OCI-LY1 (cell line): Measurements from ENCODE around the gene CDKAL1.

ENCODE experiments used
- H2AFZ ChIP-seq: fragments of 200-600 bp; sonication (generic), shearing (Covaris generic); 2 replicates; pipeline ENCODE4 v1.6.0; 2014; ENCODE audit warnings: antibody characterized with exemption, mild to moderate bottlenecking, low read length
- H3F3A ChIP-seq: fragments of 200-600 bp; sonication (generic), shearing (Covaris generic); 2 replicates; pipeline ENCODE4 v1.6.0; 2014; ENCODE audit warnings: mild to moderate bottlenecking, antibody characterized with exemption, low read length, moderate library complexity; ENCODE audit not compliant: insufficient read depth
- H3K27ac ChIP-seq: fragments of 200-600 bp; sonication (generic); 2 replicates; pipeline ENCODE4 v1.5.1; 2014; ENCODE audit warnings: low read length, mixed run types, mild to moderate bottlenecking, low read depth; ENCODE audit not compliant: poor library complexity, severe bottlenecking
- H3K27me3 ChIP-seq: fragments of 200-600 bp; sonication (generic); 2 replicates; pipeline ENCODE4 v1.6.0; 2014; ENCODE audit warnings: antibody characterized with exemption, mild to moderate bottlenecking, low read length, moderate library complexity; ENCODE audit not compliant: insufficient read depth
- H3K36me3 ChIP-seq: fragments of 200-600 bp; sonication (generic); 2 replicates; pipeline ENCODE4 v1.6.1; 2014; ENCODE audit warnings: mild to moderate bottlenecking, antibody characterized with exemption, low read length, moderate library complexity, mixed read lengths; ENCODE audit not compliant: insufficient read depth
- H3K4me1 ChIP-seq: fragments of 200-600 bp; sonication (generic); 2 replicates; pipeline ENCODE4 v1.5.1; 2014; ENCODE audit warnings: mild to moderate bottlenecking, low read length, moderate library complexity; ENCODE audit not compliant: insufficient read depth, severe bottlenecking
- H3K4me2 ChIP-seq: fragments of 200-600 bp; sonication (generic), shearing (Covaris generic); 2 replicates; pipeline ENCODE4 v1.6.1; 2014; ENCODE audit warnings: low read length
- H3K4me3 ChIP-seq: fragments of 200-600 bp; sonication (generic); 2 replicates; pipeline ENCODE4 v1.5.1; 2014; ENCODE audit warnings: low read length, low read depth, mild to moderate bottlenecking, mixed read lengths; ENCODE audit not compliant: poor library complexity, severe bottlenecking
- H3K79me2 ChIP-seq: fragments of 200-600 bp; shearing (Covaris generic); 2 replicates; pipeline ENCODE4 v1.6.1; 2016; ENCODE audit warnings: mixed run types, low read length, mixed read lengths; ENCODE audit not compliant: insufficient read depth
- H3K9ac ChIP-seq: fragments of 200-600 bp; sonication (generic), shearing (Covaris generic); 2 replicates; pipeline ENCODE4 v1.6.1; 2014; ENCODE audit warnings: mild to moderate bottlenecking, low read length, mixed read lengths
- H3K9me2 ChIP-seq: fragments of 200-600 bp; sonication (generic), shearing (Covaris generic); 2 replicates; pipeline ENCODE4 v1.6.1; 2014; ENCODE audit warnings: low read depth, mild to moderate bottlenecking, low read length, mixed read lengths
- H3K9me3 ChIP-seq: fragments of 200-600 bp; shearing (Covaris generic); 2 replicates; pipeline ENCODE4 v1.6.1; 2014; ENCODE audit warnings: low read length, mixed read lengths
- H4K20me1 ChIP-seq: fragments of 200-600 bp; sonication (generic), shearing (Covaris generic); 2 replicates; pipeline ENCODE4 v1.6.0; 2016; ENCODE audit warnings: mild to moderate bottlenecking, low read length; ENCODE audit not compliant: insufficient read depth
- EZH2 ChIP-seq: fragments of 200-600 bp; sonication (generic), shearing (Covaris generic); IDR thresholded peaks from 2 replicates; pipeline ENCODE4 v1.8.0; 2017; ENCODE audit warnings: borderline replicate concordance, mixed run types, mild to moderate bottlenecking, antibody characterized with exemption, low read length, moderate library complexity, mixed read lengths
- TF ChIP-seq, protein P1 (sequence below): fragments of 200-600 bp; sonication (generic), shearing (Covaris generic); IDR thresholded peaks from 2 replicates; pipeline ENCODE4 v1.5.1; 2017; ENCODE audit warnings: mild to moderate bottlenecking, antibody characterized with exemption, low read length, moderate library complexity, mixed read lengths

Gene CDKAL1

GRCh38 chr6:20808439-20808838 is 274.2 kb downstream of the CDKAL1 start:
- Histone ChIP-seq H3K9me3 (no peaks in the 10 kb centered on the region), H3K4me1 (no peaks in the 10 kb centered on the region), H3K79me2 (no peaks in the 10 kb centered on the region), H3K9ac (no peak overlapping the region), H3K4me2 (no peak overlapping the region), H4K20me1 (no peaks in the 10 kb centered on the region), H3K4me3 (no peak overlapping the region), H3K27me3 (no peaks in the 10 kb centered on the region), H3F3A (no peaks in the 10 kb centered on the region), H2AFZ (no peak overlapping the region), H3K27ac (no peak overlapping the region), H3K36me3 (no peaks in the 10 kb centered on the region), H3K9me2 (no peaks in the 10 kb centered on the region)
- TF ChIP-seq, protein P1, sequence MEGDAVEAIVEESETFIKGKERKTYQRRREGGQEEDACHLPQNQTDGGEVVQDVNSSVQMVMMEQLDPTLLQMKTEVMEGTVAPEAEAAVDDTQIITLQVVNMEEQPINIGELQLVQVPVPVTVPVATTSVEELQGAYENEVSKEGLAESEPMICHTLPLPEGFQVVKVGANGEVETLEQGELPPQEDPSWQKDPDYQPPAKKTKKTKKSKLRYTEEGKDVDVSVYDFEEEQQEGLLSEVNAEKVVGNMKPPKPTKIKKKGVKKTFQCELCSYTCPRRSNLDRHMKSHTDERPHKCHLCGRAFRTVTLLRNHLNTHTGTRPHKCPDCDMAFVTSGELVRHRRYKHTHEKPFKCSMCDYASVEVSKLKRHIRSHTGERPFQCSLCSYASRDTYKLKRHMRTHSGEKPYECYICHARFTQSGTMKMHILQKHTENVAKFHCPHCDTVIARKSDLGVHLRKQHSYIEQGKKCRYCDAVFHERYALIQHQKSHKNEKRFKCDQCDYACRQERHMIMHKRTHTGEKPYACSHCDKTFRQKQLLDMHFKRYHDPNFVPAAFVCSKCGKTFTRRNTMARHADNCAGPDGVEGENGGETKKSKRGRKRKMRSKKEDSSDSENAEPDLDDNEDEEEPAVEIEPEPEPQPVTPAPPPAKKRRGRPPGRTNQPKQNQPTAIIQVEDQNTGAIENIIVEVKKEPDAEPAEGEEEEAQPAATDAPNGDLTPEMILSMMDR, result no peak
- no peak for TF ChIP-seq EZH2

- Histone ChIP-seq H3K9ac (no peak overlapping the region), H3K9me2 (no peaks in the 10 kb centered on the region), H3K4me3 (no peak overlapping the region), H3K9me3 (no peaks in the 10 kb centered on the region), H2AFZ (no peak overlapping the region), H3K36me3 (no peaks in the 10 kb centered on the region), H4K20me1 (no peaks in the 10 kb centered on the region), H3K27me3 (no peaks in the 10 kb centered on the region), H3K4me2 (no peak overlapping the region), H3K79me2 (no peaks in the 10 kb centered on the region), H3K27ac (no peak overlapping the region), H3F3A (no peaks in the 10 kb centered on the region), H3K4me1 (no peaks in the 10 kb centered on the region)
- TF ChIP-seq, protein P1, result no peak
- no peak for TF ChIP-seq EZH2
These were observed 274.7 kb downstream of the CDKAL1 start for GRCh38 chr6:20808924-20809323.

DNA sequence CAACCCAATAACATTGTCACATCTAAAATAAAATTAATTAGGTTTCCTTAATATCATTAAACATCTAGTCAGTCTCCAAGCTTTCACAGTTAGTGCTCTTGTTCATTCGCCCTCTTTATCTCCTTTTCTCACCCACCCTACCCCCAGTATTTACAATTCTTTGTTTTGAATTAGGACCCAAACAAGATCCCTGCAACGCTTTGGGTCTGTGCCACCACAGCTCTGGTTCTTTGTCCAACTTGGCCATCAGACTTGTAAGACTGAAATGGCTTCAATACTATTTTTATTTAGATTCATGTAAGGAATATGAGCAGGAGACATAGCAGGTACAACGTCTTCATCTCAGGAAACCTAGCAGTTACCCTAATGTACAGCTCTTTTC is 276.5 kb downstream of the CDKAL1 start:
- H3K27me3 ChIP-seq, result no peaks in the 10 kb centered on the region
- no peak overlapping the region for H3K4me3 ChIP-seq
- H3K9me3 ChIP-seq, result no peaks in the 10 kb centered on the region
- H3F3A ChIP-seq, result no peaks in the 10 kb centered on the region
- H3K9ac ChIP-seq, result no peak overlapping the region
- no peaks in the 10 kb centered on the region for H3K4me1 ChIP-seq
- H3K79me2 ChIP-seq, result no peaks in the 10 kb centered on the region
- H3K36me3 ChIP-seq, result no peaks in the 10 kb centered on the region
- no peak for TF ChIP-seq EZH2
- TF ChIP-seq, protein P1, result no peak
- no peaks in the 10 kb centered on the region for H4K20me1 ChIP-seq
- no peak overlapping the region for H3K4me2 ChIP-seq
- no peaks in the 10 kb centered on the region for H3K9me2 ChIP-seq
- no peak overlapping the region for H3K27ac ChIP-seq
- no peak overlapping the region for H2AFZ ChIP-seq
